GM10248 (cell line): ENCODE results near the gene DIO3.

ENCODE experiments used
- CTCF ChIA-PET: fragments of 300-600 bp; sonication (Branson Sonifier 250); formaldehyde crosslinking; extraction: SDS; loops from one replicate; lab custom pipeline; 2021; ENCODE audit warnings: antibody characterized with exemption; lab: Yijun Ruan, JAX
- POLR2A ChIA-PET: fragments of 350-650 bp; sonication (Branson Sonifier 250); formaldehyde crosslinking; extraction: SDS; loops from one replicate; lab custom pipeline; 2020; ENCODE audit warnings: antibody characterized with exemption; lab: Yijun Ruan, JAX
- DNase-seq: peaks from one replicate; pipeline ENCODE4 v3.0.0; 2012; ENCODE audit errors: extremely low spot score
- TF ChIP-seq, protein P1 (sequence below): IDR thresholded peaks from 2 replicates; pipeline ENCODE4 v1.5.1; 2012; ENCODE audit warnings: mild to moderate bottlenecking, low read depth; ENCODE audit errors: extremely low read depth, missing control alignments, control extremely low read depth

Gene DIO3

DNA sequence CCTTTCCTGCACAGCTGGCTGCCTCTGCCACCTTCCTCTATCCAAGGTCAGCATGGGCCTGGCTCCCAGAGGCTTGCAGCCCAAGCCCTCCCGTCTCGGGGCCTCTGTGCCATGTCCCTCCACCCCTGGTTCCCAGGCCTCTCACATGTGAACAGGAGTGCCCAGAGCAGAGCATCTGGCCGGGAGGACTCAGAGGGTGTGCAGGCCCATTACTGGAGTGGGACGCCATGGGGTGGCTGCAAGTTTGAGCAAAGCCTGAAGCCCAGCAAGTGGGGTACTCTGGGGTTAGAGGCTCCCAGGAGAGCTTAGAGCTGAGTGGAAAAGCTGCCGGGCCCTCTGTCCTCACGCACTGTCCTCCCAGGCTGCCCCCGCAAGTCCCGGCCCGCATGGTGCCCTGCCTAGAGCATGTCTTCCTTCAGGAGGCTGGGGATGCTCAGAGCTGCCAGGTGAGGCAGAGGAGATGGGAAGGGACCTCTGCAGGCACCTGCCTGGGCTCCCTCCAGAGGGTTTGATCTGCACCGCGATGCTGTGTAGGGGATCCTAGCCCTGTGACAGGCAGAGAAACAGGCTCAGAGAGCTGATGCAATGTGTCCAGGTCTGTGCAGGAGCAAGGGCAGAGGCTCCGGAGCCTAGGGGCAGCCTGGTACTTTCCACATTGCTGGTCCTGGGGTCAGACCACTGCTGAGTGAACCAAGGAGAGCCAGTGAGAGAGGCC lies 39.8 kb downstream of the DIO3 start:
- POLR2A ChIA-PET: no interaction called here
- TF ChIP-seq, protein P1, sequence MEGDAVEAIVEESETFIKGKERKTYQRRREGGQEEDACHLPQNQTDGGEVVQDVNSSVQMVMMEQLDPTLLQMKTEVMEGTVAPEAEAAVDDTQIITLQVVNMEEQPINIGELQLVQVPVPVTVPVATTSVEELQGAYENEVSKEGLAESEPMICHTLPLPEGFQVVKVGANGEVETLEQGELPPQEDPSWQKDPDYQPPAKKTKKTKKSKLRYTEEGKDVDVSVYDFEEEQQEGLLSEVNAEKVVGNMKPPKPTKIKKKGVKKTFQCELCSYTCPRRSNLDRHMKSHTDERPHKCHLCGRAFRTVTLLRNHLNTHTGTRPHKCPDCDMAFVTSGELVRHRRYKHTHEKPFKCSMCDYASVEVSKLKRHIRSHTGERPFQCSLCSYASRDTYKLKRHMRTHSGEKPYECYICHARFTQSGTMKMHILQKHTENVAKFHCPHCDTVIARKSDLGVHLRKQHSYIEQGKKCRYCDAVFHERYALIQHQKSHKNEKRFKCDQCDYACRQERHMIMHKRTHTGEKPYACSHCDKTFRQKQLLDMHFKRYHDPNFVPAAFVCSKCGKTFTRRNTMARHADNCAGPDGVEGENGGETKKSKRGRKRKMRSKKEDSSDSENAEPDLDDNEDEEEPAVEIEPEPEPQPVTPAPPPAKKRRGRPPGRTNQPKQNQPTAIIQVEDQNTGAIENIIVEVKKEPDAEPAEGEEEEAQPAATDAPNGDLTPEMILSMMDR: no peak
- CTCF ChIA-PET: no interaction called here
- no peak for DNase-seq

DNA sequence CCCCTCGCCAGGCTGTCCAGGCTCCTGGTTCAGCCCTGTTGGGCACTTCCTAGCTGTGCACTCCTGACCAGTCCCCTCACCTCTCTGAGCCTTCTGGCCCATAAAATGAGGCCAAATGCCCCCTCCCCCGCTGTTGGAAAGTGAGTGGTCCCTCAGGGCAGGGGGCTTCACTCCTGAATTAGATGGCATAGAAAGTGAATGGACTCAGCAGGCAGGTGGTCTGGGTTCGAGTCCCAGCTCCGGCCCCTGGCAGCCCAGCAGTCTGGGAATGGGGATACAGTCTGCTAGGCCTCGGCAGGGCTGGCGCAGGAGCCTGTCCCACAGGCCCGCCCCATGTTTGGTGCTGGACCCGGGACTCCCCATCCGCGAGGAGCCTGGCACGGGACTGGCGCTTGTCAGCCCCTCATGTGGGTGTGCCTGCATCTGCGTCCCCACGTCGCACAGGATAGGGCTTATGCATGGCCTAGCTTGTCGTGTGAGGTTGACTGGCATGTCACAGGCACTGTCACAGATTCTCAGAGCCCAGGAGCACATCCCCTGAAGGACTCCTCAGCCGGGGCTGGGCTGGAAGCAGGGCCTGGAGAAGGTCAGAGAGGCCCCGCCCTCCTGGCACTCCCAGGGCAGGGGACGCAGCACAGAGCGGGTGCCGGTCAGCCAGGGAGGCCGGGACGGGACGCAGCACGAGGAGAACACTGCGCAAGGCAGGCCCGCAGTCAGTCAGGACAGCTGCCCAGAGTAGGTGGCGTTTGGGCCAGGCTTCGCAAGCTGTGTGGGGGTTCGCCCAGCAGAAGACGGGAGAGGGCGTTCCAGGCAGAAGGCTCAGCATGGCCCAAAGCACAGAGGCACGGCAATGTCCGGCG lies 40.5 kb downstream of the DIO3 start:
- DNase-seq: no peak
- CTCF ChIA-PET: no interaction called here
- POLR2A ChIA-PET: no interaction called here
- TF ChIP-seq, protein P1: no peak

DNA sequence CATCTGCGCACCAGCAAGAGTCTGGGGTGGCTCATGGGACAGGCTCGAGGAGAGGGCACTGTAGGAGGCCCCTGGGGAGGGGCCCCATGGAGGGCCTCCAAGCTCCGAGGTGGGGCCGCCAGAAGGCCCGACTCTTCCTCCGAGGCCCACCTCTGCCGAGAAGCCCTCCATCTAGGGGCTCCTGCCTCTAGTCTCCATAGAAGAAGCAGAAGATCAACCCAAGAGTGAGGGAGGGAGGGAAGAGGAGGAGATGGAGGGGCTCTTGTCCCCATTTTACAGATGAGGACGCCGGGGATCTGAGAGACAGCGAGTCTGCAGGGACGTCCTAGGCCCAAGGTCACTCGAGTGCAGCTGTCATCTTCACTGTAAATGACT lies 41.2 kb downstream of the DIO3 start:
- ChIA-PET CTCF (no interaction called here), POLR2A (no interaction called here)
- TF ChIP-seq, protein P1: no peak
- no peak for DNase-seq

DNA sequence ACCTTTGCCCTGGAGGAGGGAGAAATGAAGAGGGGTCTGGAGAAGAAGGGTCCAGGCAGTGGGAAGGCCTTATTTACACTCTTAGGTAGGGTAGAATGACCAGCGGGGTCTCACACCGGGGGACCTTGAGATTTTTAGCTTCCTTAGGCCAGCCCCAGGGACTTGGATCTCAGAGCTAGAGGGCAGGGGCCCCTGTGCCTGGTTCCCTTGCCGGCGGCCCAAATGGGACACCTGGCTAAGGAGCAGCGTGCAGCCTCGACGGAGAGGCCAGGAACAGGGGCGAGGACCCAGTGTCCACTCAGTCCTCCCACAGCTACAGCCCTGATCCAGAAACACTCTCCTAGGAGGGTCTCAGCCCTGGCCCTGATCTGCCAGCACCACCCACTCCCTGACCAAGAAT lies 41.8 kb downstream of the DIO3 start:
- TF ChIP-seq, protein P1: no peak
- ChIA-PET POLR2A (no interaction called here), CTCF (interaction anchor here (0.8 kb wide), 1 partner anchor 25 kb away, joined by 3 read pairs; no protein-coding TSS in a partner anchor)
- DNase-seq: no peak

DNA sequence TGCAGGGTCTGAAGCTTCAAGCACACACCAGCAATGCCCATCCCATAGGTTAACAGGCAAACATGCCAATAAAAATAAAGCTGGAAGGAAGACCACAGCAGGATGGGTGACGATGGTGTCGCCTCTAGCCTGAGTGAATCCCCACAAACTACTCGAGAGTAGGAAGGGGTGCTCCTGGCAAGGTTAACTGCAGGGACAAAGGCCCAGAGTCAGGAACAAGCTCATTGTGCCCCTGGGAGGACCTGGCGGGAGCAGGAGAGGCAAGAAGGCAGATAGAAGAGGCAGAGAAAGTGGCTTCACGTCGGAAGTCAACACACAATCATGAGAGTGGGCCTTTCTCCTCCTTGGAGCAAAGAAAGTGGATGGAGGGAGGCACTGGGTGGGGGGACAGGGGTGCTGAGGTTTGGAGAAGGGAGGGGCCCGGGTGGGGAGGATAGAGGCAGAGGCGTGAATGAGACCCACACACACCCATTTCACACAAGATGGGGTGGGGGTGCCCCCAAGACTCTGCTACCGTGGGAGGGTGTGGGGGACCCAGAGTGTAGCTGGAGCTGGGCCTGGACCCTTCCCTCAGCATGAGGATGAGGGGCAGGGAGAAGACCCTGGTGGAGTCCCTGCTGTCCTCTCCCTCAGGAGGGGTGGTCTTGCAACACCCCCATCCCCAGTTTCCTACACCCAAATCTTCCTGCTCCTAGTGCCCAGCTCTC lies 43.1 kb downstream of the DIO3 start:
- no peak for DNase-seq
- POLR2A ChIA-PET: no interaction called here
- CTCF ChIA-PET: no interaction called here
- TF ChIP-seq, protein P1: no peak
